ENCODE measurements around the gene CREB3L1.

CREB3L1 gene

GRCh38 chr11:46326813-46327416 lies 49.5 kb downstream of the CREB3L1 start:
- no peak for DNase-seq (ENCODE audit: low read depth in 2 of 2)

GRCh38 chr11:46327829-46328228 lies 50.4 kb downstream of the CREB3L1 start:
- DNase-seq (ENCODE audit: low read depth in 2 of 2): no peak

GRCh38 chr11:46330154-46330553 lies 52.7 kb downstream of the CREB3L1 start:
- no peak for DNase-seq (ENCODE audit: low read depth in 2 of 2)

GRCh38 chr11:46330563-46331281 lies 53.3 kb downstream of the CREB3L1 start:
- DNase-seq (ENCODE audit: low read depth in 2 of 2): no peak

- DNase-seq (ENCODE audit: low read depth in 2 of 2): no peak
Measured at GRCh38 chr11:46331282-46331984, 54.0 kb downstream of the CREB3L1 start.

GRCh38 chr11:46332093-46332567 lies 54.7 kb downstream of the CREB3L1 start:
- no peak for DNase-seq (ENCODE audit: low read depth in 2 of 2)

GRCh38 chr11:46332568-46333393 lies 55.3 kb downstream of the CREB3L1 start:
- no peak for DNase-seq (ENCODE audit: low read depth in 2 of 2)

GRCh38 chr11:46333394-46333947 lies 56.0 kb downstream of the CREB3L1 start:
- DNase-seq (ENCODE audit: low read depth in 2 of 2): no peak

GRCh38 chr11:46334211-46334610 lies 56.7 kb downstream of the CREB3L1 start:
- no peak for DNase-seq (ENCODE audit: low read depth in 2 of 2)

- no peak for DNase-seq (ENCODE audit: low read depth in 2 of 2)
Measured at GRCh38 chr11:46335271-46335670, 57.8 kb downstream of the CREB3L1 start.

GRCh38 chr11:46335890-46336562 lies 58.6 kb downstream of the CREB3L1 start:
- no peak for DNase-seq (ENCODE audit: low read depth in 2 of 2)

- no peak for DNase-seq (ENCODE audit: low read depth in 2 of 2)
Measured at GRCh38 chr11:46336563-46337180, 59.2 kb downstream of the CREB3L1 start.

- DNase-seq (ENCODE audit: low read depth in 2 of 2): no peak
Measured at GRCh38 chr11:46337626-46338345, 60.3 kb downstream of the CREB3L1 start.

- DNase-seq (ENCODE audit: low read depth in 2 of 2): no peak
Measured at GRCh38 chr11:46338636-46338987, 61.1 kb downstream of the CREB3L1 start.

GRCh38 chr11:46338988-46339666 lies 61.7 kb downstream of the CREB3L1 start:
- no peak for DNase-seq (ENCODE audit: low read depth in 2 of 2)

- no peak for DNase-seq (ENCODE audit: low read depth in 2 of 2)
Measured at GRCh38 chr11:46339816-46340215, 62.4 kb downstream of the CREB3L1 start.

GRCh38 chr11:46341454-46341853 lies 64.0 kb downstream of the CREB3L1 start:
- DNase-seq (ENCODE audit: low read depth in 2 of 2): no peak

GRCh38 chr11:46342239-46342638 lies 64.8 kb downstream of the CREB3L1 start:
- no peak for DNase-seq (ENCODE audit: low read depth in 2 of 2)

GRCh38 chr11:46343520-46343919 lies 66.1 kb downstream of the CREB3L1 start:
- no peak for DNase-seq (ENCODE audit: low read depth in 2 of 2)
